ENCODE results near the gene TCAP.

TCAP gene

GRCh38 chr17:39669897-39670735, 5.0 kb downstream of the TCAP start:
- no peaks in the 10 kb centered on the region for H3K36me3 ChIP-seq
- no peaks in the 10 kb centered on the region for H3K27me3 ChIP-seq (ENCODE audit: insufficient read depth, low read depth, severe bottlenecking)
- H3K27ac ChIP-seq = no peak overlapping the region
- no peaks in the 10 kb centered on the region for H3K9me3 ChIP-seq (ENCODE audit: severe bottlenecking)
- no peak for DNase-seq
- no peak overlapping the region for H3K4me3 ChIP-seq (ENCODE audit: low read depth, low read length)
- no peak for TF ChIP-seq CTCF (IDR thresholded peaks at IDR 0.05; ENCODE audit: low read depth, low read length)

GRCh38 chr17:39670746-39671145, 5.6 kb downstream of the TCAP start:
- DNase-seq = no peak
- TF ChIP-seq CTCF (IDR thresholded peaks at IDR 0.05; ENCODE audit: low read depth, low read length) = no peak
- Histone ChIP-seq H3K27me3 (ENCODE audit: insufficient read depth, low read depth, severe bottlenecking) (no peaks in the 10 kb centered on the region), H3K9me3 (ENCODE audit: severe bottlenecking) (no peaks in the 10 kb centered on the region), H3K36me3 (no peaks in the 10 kb centered on the region), H3K27ac (no peak overlapping the region), H3K4me3 (ENCODE audit: low read depth, low read length) (no peak overlapping the region)

GRCh38 chr17:39671651-39672521, 6.7 kb downstream of the TCAP start:
- DNase-seq = peak; percentile 92
- H3K4me3 ChIP-seq (ENCODE audit: low read depth, low read length) = no peak overlapping the region

GRCh38 chr17:39672522-39673334, 7.6 kb downstream of the TCAP start:
- Histone ChIP-seq H3K27ac (peak overlapping the region; percentile 41), H3K27me3 (ENCODE audit: insufficient read depth, low read depth, severe bottlenecking) (no peaks in the 10 kb centered on the region), H3K36me3 (peaks cover 4% of the 10 kb centered on the region; the same call in 1 of the 2 replicates), H3K9me3 (ENCODE audit: severe bottlenecking) (no peaks in the 10 kb centered on the region), H3K4me3 (ENCODE audit: low read depth, low read length) (no peak overlapping the region)
- 0 out of 2 replicates have a peak, but pooled peaks have one; percentile 15 for TF ChIP-seq CTCF (IDR thresholded peaks at IDR 0.05; ENCODE audit: low read depth, low read length)
- no peak for DNase-seq

More at GRCh38 chr17:39671651-39672521, 6.7 kb downstream of the TCAP start:
- no peaks in the 10 kb centered on the region for H3K9me3 ChIP-seq (ENCODE audit: severe bottlenecking)
- peak; percentile 96 for TF ChIP-seq CTCF (IDR thresholded peaks at IDR 0.05; ENCODE audit: low read depth, low read length)
- H3K36me3 ChIP-seq = peaks cover 2% of the 10 kb centered on the region; the same call in 1 of the 2 replicates
- no peaks in the 10 kb centered on the region for H3K27me3 ChIP-seq (ENCODE audit: insufficient read depth, low read depth, severe bottlenecking)
- peak overlapping the region; percentile 41 for H3K27ac ChIP-seq

GRCh38 chr17:39673335-39674081, 8.4 kb downstream of the TCAP start:
- TF ChIP-seq CTCF (IDR thresholded peaks at IDR 0.05; ENCODE audit: low read depth, low read length) = no peak
- H3K4me3 ChIP-seq (ENCODE audit: low read depth, low read length) = no peak overlapping the region
- H3K27ac ChIP-seq = no peak overlapping the region
- no peaks in the 10 kb centered on the region for H3K9me3 ChIP-seq (ENCODE audit: severe bottlenecking)
- H3K36me3 ChIP-seq = peaks cover 7% of the 10 kb centered on the region; the same call in 1 of the 2 replicates
- no peaks in the 10 kb centered on the region for H3K27me3 ChIP-seq (ENCODE audit: insufficient read depth, low read depth, severe bottlenecking)
- DNase-seq = no peak
